Panc1 (cell line): ENCODE data around the gene GOSR1.
"Not testable (repeated sequence)": the region's sequence is repeated elsewhere in the genome, so short reads cannot be mapped to it uniquely, and the experiment has no call there.

ENCODE experiments used
- POLR2AphosphoS5 ChIP-seq: IDR thresholded peaks from 2 replicates; pipeline ENCODE4 v1.6.1; 2012; ENCODE audit warnings: mild to moderate bottlenecking, low read depth, low read length, moderate library complexity
- SIN3A ChIP-seq: IDR thresholded peaks from 2 replicates; pipeline ENCODE4 v1.6.1; 2012; ENCODE audit warnings: low read depth, mild to moderate bottlenecking, low read length, moderate library complexity, borderline replicate concordance; ENCODE audit not compliant: insufficient read depth
- TCF7L2 ChIP-seq: IDR thresholded peaks from 2 replicates; pipeline ENCODE4 v1.6.1; 2011; ENCODE audit warnings: mild to moderate bottlenecking, low read depth, low read length, inconsistent platforms
- TF ChIP-seq, protein P1 (sequence below): fragments of 450-650 bp; IDR thresholded peaks from 2 replicates; pipeline ENCODE4 v1.5.1; 2017; ENCODE audit warnings: mild to moderate bottlenecking
- TF ChIP-seq, protein P2 (sequence below), 2 experiments: IDR thresholded peaks; 2 replicates each; pipeline ENCODE4 v1.6.1; 2011 to 2012; ENCODE audit warnings: low read depth in 2 of 2, control low read depth in 1 of 2, low read length in 1 of 2, mild to moderate bottlenecking in 1 of 2, moderate library complexity in 1 of 2; ENCODE audit not compliant: insufficient read depth in 1 of 2

DNA sequence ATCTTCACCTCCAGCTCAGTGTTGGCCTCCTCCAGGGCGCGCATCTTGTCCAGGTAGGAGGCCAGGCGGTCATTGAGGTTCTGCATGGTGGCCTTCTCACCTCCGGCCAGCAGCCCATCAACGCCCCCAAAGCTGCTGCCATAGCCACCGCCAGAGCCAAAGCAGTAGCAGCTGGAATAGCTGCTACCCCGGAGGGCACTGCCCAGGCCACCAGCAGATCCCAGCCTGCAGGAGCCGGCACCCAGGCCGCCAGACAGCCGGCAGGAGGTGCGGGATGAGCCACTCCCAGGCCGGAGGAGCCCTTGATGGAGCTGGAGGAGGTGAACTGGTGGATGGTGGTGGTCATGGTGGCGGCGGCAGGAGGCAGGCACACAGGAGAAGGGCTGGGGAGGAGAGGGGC lies 94.2 kb downstream of the GOSR1 start:
- TF ChIP-seq, protein P1, sequence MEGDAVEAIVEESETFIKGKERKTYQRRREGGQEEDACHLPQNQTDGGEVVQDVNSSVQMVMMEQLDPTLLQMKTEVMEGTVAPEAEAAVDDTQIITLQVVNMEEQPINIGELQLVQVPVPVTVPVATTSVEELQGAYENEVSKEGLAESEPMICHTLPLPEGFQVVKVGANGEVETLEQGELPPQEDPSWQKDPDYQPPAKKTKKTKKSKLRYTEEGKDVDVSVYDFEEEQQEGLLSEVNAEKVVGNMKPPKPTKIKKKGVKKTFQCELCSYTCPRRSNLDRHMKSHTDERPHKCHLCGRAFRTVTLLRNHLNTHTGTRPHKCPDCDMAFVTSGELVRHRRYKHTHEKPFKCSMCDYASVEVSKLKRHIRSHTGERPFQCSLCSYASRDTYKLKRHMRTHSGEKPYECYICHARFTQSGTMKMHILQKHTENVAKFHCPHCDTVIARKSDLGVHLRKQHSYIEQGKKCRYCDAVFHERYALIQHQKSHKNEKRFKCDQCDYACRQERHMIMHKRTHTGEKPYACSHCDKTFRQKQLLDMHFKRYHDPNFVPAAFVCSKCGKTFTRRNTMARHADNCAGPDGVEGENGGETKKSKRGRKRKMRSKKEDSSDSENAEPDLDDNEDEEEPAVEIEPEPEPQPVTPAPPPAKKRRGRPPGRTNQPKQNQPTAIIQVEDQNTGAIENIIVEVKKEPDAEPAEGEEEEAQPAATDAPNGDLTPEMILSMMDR, result not testable (repeated sequence)
- TF ChIP-seq, protein P2, sequence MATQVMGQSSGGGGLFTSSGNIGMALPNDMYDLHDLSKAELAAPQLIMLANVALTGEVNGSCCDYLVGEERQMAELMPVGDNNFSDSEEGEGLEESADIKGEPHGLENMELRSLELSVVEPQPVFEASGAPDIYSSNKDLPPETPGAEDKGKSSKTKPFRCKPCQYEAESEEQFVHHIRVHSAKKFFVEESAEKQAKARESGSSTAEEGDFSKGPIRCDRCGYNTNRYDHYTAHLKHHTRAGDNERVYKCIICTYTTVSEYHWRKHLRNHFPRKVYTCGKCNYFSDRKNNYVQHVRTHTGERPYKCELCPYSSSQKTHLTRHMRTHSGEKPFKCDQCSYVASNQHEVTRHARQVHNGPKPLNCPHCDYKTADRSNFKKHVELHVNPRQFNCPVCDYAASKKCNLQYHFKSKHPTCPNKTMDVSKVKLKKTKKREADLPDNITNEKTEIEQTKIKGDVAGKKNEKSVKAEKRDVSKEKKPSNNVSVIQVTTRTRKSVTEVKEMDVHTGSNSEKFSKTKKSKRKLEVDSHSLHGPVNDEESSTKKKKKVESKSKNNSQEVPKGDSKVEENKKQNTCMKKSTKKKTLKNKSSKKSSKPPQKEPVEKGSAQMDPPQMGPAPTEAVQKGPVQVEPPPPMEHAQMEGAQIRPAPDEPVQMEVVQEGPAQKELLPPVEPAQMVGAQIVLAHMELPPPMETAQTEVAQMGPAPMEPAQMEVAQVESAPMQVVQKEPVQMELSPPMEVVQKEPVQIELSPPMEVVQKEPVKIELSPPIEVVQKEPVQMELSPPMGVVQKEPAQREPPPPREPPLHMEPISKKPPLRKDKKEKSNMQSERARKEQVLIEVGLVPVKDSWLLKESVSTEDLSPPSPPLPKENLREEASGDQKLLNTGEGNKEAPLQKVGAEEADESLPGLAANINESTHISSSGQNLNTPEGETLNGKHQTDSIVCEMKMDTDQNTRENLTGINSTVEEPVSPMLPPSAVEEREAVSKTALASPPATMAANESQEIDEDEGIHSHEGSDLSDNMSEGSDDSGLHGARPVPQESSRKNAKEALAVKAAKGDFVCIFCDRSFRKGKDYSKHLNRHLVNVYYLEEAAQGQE (IDR thresholded peaks at IDR 0.05; ENCODE audit: insufficient read depth in 1 of 2, low read depth in 2 of 2, low read length in 1 of 2), result not testable (repeated sequence)
- TF ChIP-seq POLR2AphosphoS5, SIN3A, TCF7L2: not testable (repeated sequence)
